HG03196 (cell line): ENCODE results near the gene ATP5F1D.

Experiments used
- ATAC-seq: cut with Tn5 transposase; IDR thresholded peaks from one replicate; pipeline ENCODE4 v1.9.1; 2021; ENCODE audit not compliant: unreplicated experiment

ATP5F1D gene

GRCh38 chr19:1220477-1220930 lies 21.0 kb upstream of the ATP5F1D start:
- no peak for ATAC-seq

GRCh38 chr19:1220976-1221903 lies 20.3 kb upstream of the ATP5F1D start:
- ATAC-seq: no peak

- ATAC-seq: no peak
These were observed 19.7 kb upstream of the ATP5F1D start for GRCh38 chr19:1221904-1222255.

- ATAC-seq: no peak
These were observed 19.2 kb upstream of the ATP5F1D start for GRCh38 chr19:1222394-1222793.

- no peak for ATAC-seq
These were observed 18.3 kb upstream of the ATP5F1D start for GRCh38 chr19:1223018-1223855.

GRCh38 chr19:1224047-1224825 lies 17.3 kb upstream of the ATP5F1D start:
- no peak for ATAC-seq

GRCh38 chr19:1224847-1225246 lies 16.7 kb upstream of the ATP5F1D start:
- ATAC-seq: no peak

- ATAC-seq: no peak
These were observed 15.9 kb upstream of the ATP5F1D start for GRCh38 chr19:1225440-1226226.

- no peak for ATAC-seq
These were observed 15.4 kb upstream of the ATP5F1D start for GRCh38 chr19:1226227-1226518.

- no peak for ATAC-seq
These were observed 14.8 kb upstream of the ATP5F1D start for GRCh38 chr19:1226522-1227303.

- no peak for ATAC-seq
These were observed 14.1 kb upstream of the ATP5F1D start for GRCh38 chr19:1227304-1228054.

GRCh38 chr19:1228161-1228957 lies 13.2 kb upstream of the ATP5F1D start:
- no peak for ATAC-seq

GRCh38 chr19:1229056-1229923 lies 12.3 kb upstream of the ATP5F1D start:
- no peak for ATAC-seq

GRCh38 chr19:1229924-1230782 lies 11.4 kb upstream of the ATP5F1D start:
- no peak for ATAC-seq

GRCh38 chr19:1230783-1231489 lies 10.6 kb upstream of the ATP5F1D start:
- ATAC-seq: no peak
